A673 (cell line): ENCODE results near the gene BLOC1S3. TPM values are rescaled to one million over a fixed set of nuclear protein-coding genes. Genes with fewer than 3 reads are reported as not detected.

Experiments
- BruUV-seq: library from RNA; stranded (reverse); fragments of 400-500 nt; replicated peaks from 2 replicates; lab custom pipeline; 2021; lab: Mats Ljungman, UMichigan
- CTCF ChIA-PET: fragments of 300-600 bp; sonication (Branson Sonifier 250); formaldehyde crosslinking; loops from one replicate; lab custom pipeline; 2022; ENCODE audit warnings: antibody characterized with exemption; lab: Charles Lee
- POLR2A ChIA-PET: fragments of 300-600 bp; sonication (Branson Sonifier 250); formaldehyde crosslinking; loops from one replicate; lab custom pipeline; 2022; ENCODE audit warnings: antibody characterized with exemption; ENCODE audit not compliant: low non-redundant PET; lab: Charles Lee
- DNase-seq: peaks from one replicate; pipeline ENCODE4 v3.0.0-alpha.2; 2015; ENCODE audit warnings: low spot score
- H3K27ac ChIP-seq: fragments of 200-600 bp; sonication (generic); 2 replicates; pipeline ENCODE4 v1.5.1; 2016; ENCODE audit warnings: mixed run types, low read depth, mild to moderate bottlenecking, mixed read lengths, antibody characterized with exemption, low read length; ENCODE audit not compliant: poor library complexity, severe bottlenecking
- H3K27me3 ChIP-seq: fragments of 200-600 bp; sonication (generic); replicated peaks from 2 replicates; pipeline ENCODE4 v1.6.1; 2017; ENCODE audit warnings: mixed run types, low read depth, mild to moderate bottlenecking, mixed read lengths, antibody characterized with exemption, low read length; ENCODE audit not compliant: insufficient read depth, poor library complexity
- H3K36me3 ChIP-seq: fragments of 200-600 bp; sonication (generic); 2 replicates; pipeline ENCODE4 v1.6.1; 2016; ENCODE audit warnings: mixed run types, mild to moderate bottlenecking, mixed read lengths, antibody characterized with exemption, low read length; ENCODE audit not compliant: insufficient read depth, poor library complexity, severe bottlenecking
- H3K4me1 ChIP-seq: fragments of 200-600 bp; sonication (generic); 2 replicates; pipeline ENCODE4 v1.6.1; 2017; ENCODE audit warnings: mixed run types, mild to moderate bottlenecking, mixed read lengths, antibody characterized with exemption, low read length; ENCODE audit not compliant: insufficient read depth, poor library complexity, severe bottlenecking
- H3K4me3 ChIP-seq: fragments of 200-600 bp; sonication (generic); 2 replicates; pipeline ENCODE4 v1.5.1; 2016; ENCODE audit warnings: low read depth, mixed run types, mild to moderate bottlenecking, mixed read lengths, low read length; ENCODE audit not compliant: poor library complexity, severe bottlenecking
- H3K9me3 ChIP-seq: fragments of 200-600 bp; sonication (generic); 2 replicates; pipeline ENCODE4 v1.6.1; 2016; ENCODE audit warnings: mixed run types, low read depth, mild to moderate bottlenecking, mixed read lengths, antibody characterized with exemption, low read length; ENCODE audit not compliant: poor library complexity, severe bottlenecking
- EZH2 ChIP-seq: fragments of 200-600 bp; sonication (generic); IDR thresholded peaks from 2 replicates; pipeline ENCODE4 v1.6.1; 2017; ENCODE audit warnings: borderline replicate concordance, low read depth, mild to moderate bottlenecking, mixed read lengths, antibody characterized with exemption, low read length; ENCODE audit not compliant: poor library complexity, severe bottlenecking
- intact Hi-C: fragments of 100-400 bp; cut with micrococcal nuclease; formaldehyde crosslinking; loops from one replicate; pipeline ENCODE4 v1.10.0; 2022; ENCODE audit not compliant: unreplicated experiment
- total RNA-seq: library from RNA; stranded (reverse); gene quantifications from 2 replicates; pipeline ENCODE4 v1.2.3, GENCODE V29; 2021
- TF ChIP-seq, protein P1 (sequence below): fragments of 300-800, 200-600 bp; sonication (generic); conservative IDR thresholded peaks from 2 replicates; pipeline ENCODE4 v1.5.1; 2017; ENCODE audit warnings: low read depth, mild to moderate bottlenecking, antibody characterized with exemption, low read length, moderate library complexity, mixed read lengths

The BLOC1S3 gene
- total RNA-seq, 1 experiment from 2014 or later, result 8.7 TPM

DNA sequence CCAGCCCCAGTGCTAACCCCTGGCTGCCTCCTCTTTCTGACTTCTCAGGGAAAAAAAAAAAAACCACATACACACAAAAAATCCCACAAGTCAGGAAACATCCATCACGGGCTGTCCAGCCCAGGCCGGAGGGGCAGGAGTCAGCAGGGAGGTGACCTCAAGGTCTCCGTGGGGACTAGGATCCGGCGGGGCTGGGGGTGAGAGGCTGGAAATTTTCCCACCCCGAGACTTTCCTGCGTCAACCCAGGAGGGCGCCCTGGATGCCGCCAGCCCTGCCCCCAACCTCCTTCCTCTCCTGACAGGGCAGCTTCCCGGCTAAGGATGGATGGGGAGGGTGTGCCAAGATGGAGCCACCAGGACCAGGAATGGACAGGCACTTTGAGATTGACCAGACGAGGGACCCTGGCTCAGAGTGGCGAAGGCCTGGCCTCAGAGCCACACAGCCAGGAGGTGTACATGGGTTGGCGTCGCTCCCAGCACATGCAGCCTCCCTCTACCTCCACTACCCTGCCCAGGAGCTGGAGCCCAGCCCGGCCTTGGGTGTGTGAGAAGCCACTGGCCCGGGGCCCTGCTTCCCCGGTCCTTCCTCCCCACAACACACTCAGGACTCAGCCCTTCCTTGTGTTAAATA, 33.3 kb downstream of the BLOC1S3 start:
- H3K27ac ChIP-seq, result no peak overlapping the region
- ChIA-PET POLR2A (no interaction called here), CTCF (no interaction called here)
- H3K4me1 ChIP-seq, result no peaks in the 10 kb centered on the region
- H3K4me3 ChIP-seq, result no peak overlapping the region
- no peak for TF ChIP-seq EZH2
- TF ChIP-seq, protein P1, sequence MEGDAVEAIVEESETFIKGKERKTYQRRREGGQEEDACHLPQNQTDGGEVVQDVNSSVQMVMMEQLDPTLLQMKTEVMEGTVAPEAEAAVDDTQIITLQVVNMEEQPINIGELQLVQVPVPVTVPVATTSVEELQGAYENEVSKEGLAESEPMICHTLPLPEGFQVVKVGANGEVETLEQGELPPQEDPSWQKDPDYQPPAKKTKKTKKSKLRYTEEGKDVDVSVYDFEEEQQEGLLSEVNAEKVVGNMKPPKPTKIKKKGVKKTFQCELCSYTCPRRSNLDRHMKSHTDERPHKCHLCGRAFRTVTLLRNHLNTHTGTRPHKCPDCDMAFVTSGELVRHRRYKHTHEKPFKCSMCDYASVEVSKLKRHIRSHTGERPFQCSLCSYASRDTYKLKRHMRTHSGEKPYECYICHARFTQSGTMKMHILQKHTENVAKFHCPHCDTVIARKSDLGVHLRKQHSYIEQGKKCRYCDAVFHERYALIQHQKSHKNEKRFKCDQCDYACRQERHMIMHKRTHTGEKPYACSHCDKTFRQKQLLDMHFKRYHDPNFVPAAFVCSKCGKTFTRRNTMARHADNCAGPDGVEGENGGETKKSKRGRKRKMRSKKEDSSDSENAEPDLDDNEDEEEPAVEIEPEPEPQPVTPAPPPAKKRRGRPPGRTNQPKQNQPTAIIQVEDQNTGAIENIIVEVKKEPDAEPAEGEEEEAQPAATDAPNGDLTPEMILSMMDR, result no peak
- H3K9me3 ChIP-seq, result no peaks in the 10 kb centered on the region
- no peaks in the 10 kb centered on the region for H3K36me3 ChIP-seq
- peaks cover 29% of the 10 kb centered on the region for H3K27me3 ChIP-seq
- DNase-seq, result no peak
- no TSS peak for BruUV-seq
- intact Hi-C loops, result no loop called here

DNA sequence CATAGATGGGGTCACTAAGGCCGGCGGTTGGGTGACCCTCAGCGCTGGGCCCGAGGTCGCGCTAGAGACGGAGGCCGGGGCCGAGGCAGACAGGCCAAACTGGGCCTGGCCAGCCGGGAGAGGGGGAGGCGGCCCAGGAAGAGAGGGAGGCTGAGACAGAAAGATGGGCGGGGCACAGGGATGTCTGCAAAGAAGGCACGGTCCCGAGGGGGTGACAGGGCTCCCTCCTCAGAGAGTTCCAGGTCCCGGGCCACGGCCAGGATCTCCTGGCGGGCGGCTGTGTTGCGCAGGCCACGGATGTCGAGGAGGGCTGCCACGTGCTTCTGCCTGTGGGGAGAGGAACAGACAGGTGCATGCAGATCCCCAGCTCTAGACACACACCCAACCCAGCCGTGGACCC, 34.4 kb downstream of the BLOC1S3 start:
- peaks cover 41% of the 10 kb centered on the region for H3K27me3 ChIP-seq

GRCh38 chr19:45215391-45216191, 37.0 kb downstream of the BLOC1S3 start:
- intact Hi-C loops, result no loop called here
- H3K9me3 ChIP-seq, result no peaks in the 10 kb centered on the region
- H3K4me1 ChIP-seq, result no peaks in the 10 kb centered on the region
- no TSS peak for BruUV-seq
- no peak overlapping the region for H3K4me3 ChIP-seq
- peaks cover 65% of the 10 kb centered on the region for H3K27me3 ChIP-seq
- TF ChIP-seq, protein P1, result no peak
- TF ChIP-seq EZH2, result no peak
- no peak for DNase-seq
- CTCF ChIA-PET, result no interaction called here
- H3K36me3 ChIP-seq, result no peaks in the 10 kb centered on the region
- POLR2A ChIA-PET, result no interaction called here
- H3K27ac ChIP-seq, result no peak overlapping the region

More for the DNA sequence above, 34.4 kb downstream of the BLOC1S3 start:
- TF ChIP-seq, protein P1, result no peak
- TF ChIP-seq EZH2, result no peak
- BruUV-seq, result no TSS peak
- CTCF ChIA-PET, result no interaction called here
- H3K36me3 ChIP-seq, result no peaks in the 10 kb centered on the region
- no peak overlapping the region for H3K4me3 ChIP-seq
- POLR2A ChIA-PET, result no interaction called here
- intact Hi-C loops, result no loop called here
- H3K27ac ChIP-seq, result no peak overlapping the region
- no peak for DNase-seq
- H3K9me3 ChIP-seq, result no peaks in the 10 kb centered on the region
- H3K4me1 ChIP-seq, result no peaks in the 10 kb centered on the region
